HG03064 (cell line): ENCODE results near the gene WIPF2.

ENCODE experiments used
- ATAC-seq: cut with Tn5 transposase; IDR thresholded peaks from one replicate; pipeline ENCODE4 v1.9.1; 2021; ENCODE audit warnings: low read depth; ENCODE audit not compliant: unreplicated experiment

WIPF2 gene

DNA sequence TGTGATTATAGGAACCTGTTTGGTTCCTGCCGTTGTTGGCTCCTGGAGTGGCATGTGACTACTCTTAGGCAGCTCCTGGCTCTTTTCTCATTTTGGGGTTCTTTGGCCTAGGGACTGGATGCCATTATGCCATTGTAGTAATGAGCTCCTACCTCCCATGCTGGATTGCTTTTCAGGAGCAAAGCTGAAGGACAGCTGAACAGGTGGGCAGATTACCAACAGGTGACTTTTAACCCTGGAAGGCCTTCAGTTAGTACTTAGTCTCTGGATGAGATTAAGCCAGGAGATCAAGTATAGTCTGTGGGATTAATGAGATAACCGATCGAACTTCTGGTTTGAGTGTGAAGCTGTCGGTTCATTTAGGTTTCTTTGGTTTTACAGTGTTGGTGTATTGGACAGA is 25.2 kb downstream of the WIPF2 start:
- no peak for ATAC-seq

DNA sequence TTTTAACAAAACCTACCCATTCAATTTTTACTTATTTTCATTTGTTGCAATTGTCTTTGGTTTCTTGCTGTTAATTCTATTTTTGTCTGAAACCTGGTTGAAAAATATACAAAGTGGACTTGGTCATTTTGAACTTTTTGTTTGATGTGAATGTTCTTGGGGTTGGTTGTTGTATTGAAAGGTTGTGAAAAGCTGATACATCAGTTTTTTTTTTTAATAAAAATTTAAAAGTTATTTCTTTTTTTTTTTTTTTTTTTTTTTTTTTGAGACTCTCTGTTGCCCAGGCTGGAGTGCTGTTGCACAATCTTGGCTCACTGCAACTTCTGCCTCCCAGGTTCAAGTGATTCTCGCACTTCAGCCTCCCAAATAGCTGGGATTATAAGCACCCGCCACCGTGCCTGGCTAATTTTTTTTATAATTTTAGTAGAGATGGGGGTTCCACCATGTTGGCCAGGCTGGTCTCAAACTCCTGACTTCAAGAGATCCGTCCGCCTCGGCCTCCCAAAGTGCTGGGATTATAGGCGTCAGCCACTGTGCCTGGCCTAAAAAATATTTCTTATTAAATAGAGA is 28.9 kb downstream of the WIPF2 start:
- ATAC-seq = no peak

- no peak for ATAC-seq
Measured at GRCh38 chr17:40248507-40248906, 29.4 kb downstream of the WIPF2 start.

- ATAC-seq = no peak
Measured at GRCh38 chr17:40251576-40251975, 32.5 kb downstream of the WIPF2 start.

GRCh38 chr17:40253565-40253964 is 34.5 kb downstream of the WIPF2 start:
- ATAC-seq = no peak

- ATAC-seq = no peak
Measured at GRCh38 chr17:40259505-40259904, 40.4 kb downstream of the WIPF2 start.

- ATAC-seq = no peak
Measured at GRCh38 chr17:40260528-40260927, 41.4 kb downstream of the WIPF2 start.

- ATAC-seq = no peak
Measured at GRCh38 chr17:40264458-40265185, 45.5 kb downstream of the WIPF2 start.

DNA sequence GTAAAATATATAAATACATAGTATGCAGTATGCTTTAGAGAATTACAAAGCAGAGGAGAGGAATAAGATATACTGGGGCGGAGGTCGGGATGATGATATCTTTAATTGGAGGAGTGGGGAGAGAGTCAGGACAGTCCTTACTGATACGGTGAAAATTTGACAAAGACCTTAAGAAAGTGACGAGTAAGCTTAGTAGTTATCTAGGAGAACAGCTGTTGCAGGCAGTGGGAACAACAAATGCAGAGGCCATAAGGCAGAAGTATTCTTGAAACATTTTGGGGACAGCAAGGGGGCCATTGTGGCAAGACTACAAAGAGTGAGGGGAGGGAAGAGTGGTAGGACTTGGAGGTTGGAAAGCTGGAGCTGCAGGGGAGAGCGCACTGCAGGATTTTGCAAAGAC is 46.2 kb downstream of the WIPF2 start:
- ATAC-seq = no peak

DNA sequence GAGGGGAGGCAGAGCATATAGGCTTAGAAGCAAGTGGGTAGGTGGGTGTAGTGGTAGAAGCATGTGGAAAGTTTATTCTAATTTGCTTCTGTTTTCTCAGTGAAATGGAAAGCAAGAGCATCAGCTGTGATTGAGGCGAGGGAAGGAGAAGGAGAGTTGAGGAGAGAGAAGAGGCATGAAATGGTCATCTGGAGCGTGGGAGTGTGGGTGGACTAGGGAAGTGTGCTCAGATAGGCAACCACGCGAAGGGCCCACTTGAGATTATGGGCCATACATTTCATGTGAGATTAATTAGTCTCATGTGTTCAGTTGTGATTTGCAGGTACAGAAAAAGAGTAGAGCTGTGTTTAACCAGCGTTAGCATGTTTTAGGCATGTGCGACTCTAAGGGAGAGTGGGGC is 47.8 kb downstream of the WIPF2 start:
- ATAC-seq = no peak

GRCh38 chr17:40268141-40268712 is 49.1 kb downstream of the WIPF2 start:
- ATAC-seq = no peak

DNA sequence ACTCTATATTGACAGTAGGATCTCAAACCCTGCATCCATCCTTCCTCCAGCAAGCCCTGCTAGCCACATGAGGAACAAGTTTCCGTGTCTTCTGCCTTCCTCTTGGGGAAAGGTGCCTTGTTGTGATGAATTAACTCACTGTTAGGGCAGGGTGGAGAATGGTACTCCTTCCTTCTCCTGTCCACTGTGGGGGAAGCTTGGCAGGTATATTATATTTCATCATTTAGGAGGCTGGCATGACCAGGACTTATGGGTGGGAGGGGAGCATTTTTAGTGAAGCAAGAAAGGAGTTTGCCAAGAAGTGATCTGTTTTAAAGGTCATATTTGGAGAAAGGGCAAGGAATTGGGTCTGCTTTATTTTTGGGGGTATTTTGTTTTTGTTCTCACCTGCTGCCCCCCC is 59.3 kb downstream of the WIPF2 start:
- ATAC-seq = no peak

DNA sequence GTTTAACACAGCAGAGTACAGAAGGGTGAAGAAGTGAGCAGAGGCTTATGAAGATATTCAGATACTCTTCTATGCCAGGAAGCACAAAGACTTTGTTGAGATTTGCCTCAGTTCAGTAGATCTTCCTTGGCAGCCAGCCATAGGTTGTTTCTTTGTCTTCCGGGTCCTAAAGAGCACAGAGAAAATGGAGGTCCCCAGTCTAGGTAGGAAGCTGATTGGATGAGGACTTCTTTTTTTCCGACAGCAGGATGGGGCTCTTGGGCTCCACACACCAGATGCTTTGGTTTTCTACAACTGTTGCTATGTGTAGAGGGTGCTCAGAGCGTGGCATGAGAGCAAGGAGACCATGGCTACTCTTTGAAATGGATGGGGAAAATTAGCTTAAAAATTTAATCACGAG is 60.3 kb downstream of the WIPF2 start:
- ATAC-seq = no peak

- no peak for ATAC-seq
Measured at GRCh38 chr17:40281663-40282062, 62.6 kb downstream of the WIPF2 start.

- ATAC-seq = no peak
Measured at GRCh38 chr17:40283662-40284061, 64.6 kb downstream of the WIPF2 start.

DNA sequence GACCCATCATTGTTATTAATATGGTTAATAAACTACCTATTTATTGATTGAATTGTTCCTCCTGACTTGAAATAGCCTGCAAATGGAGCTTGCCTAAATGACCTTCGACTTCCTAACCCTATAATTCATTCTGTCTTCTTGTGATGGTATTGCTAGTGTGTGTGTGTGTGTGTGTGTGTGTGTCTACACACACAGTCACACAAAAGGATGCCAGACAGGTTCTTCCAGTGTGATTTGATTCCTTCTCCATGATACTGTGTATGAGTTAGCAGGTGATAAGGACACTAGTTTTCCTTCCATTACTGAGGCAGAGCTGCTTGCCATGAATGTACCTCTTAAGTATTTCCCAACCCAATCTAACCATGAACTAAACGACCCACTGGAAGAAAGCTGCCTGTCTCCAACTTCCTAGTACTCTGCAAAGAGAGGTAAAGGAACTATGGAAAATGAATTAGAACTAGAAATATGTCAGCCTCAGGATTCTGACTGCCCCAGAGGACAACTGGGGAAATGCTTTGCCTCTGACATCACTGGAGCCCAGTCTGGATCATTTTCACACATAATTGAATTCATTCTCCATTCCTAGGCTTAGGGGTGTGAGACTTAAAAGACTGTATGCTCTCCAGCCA is 65.1 kb downstream of the WIPF2 start:
- no peak for ATAC-seq

DNA sequence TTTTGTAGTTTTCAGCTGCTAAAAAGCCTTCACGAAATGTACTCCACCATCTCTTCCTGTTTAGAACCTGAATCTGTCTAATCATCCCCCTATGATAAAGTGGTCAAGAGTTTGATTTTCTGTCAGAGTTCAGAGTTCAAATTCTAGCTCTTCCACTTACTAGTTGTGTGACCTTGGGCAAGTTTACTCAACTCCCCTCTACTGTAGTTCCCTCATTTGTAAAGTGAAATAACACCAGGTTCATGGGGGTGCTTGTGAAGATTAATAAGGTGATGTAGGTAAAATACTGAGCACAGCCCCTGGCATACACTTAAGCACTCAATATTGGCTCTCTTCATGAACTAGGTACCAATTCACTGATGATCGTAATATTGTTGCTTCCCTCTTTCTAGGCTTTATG is 67.4 kb downstream of the WIPF2 start:
- ATAC-seq = no peak

DNA sequence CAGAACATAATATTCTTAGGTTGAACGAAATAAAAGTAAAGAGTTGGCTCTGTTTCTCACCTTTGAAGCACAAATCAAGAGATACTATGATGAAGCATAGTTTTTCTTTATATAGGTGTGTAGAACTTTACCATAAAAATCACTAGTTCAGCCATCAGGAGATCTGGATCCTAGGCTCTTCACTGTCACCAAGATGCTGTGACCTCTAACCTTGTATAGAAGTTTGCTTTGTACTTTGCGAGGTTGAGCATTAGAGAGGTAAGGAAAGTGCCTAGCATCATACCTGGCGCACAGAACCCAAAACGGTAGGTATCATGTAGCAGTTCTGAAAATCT is 68.0 kb downstream of the WIPF2 start:
- no peak for ATAC-seq

GRCh38 chr17:40287494-40288369 is 68.6 kb downstream of the WIPF2 start, which contains the start of gene CDC6:
TSS of gene CDC6 (plus strand) at chr17:40287879. CDS start at chr17:40289421, 1,542 bp downstream.
- peak; percentile 88 for ATAC-seq

DNA sequence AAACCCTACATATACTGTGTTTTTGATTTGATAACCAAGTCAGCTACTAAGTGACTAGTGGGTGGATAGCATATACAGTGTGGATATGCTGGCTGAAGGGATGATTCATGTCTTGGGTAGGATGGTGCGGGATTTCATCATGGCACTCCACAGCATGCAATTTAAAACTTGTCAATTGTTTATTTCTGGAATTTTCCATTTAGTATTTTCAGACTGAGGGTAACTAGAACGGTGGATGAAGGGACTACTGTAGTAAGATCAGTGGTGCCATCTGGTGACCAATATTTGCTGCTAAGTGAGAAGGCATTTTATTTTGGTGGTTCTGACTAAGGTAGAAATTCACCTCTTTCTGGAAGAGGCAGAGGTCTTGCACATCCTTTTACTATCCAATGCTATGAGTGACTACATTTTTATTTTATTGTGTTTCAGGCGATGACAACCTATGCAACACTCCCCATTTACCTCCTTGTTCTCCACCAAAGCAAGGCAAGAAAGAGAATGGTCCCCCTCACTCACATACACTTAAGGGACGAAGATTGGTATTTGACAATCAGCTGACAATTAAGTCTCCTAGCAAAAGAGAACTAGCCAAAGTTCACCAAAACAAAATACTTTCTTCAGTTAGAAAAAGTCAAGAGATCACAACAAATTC is 71.7 kb downstream of the WIPF2 start:
- no peak for ATAC-seq
